Breast epithelium (tissue), 4 donors: Measurements from ENCODE around the gene TMEM266. TPM values are rescaled to one million over a fixed set of nuclear protein-coding genes. Genes with fewer than 3 reads are reported as not detected.
A peak's percentile ranks its signal among the peaks of the same experiment; 100 is the strongest.

ENCODE experiments used
- DNase-seq, 2 donors: peaks; one replicate each; pipeline ENCODE4 v3.0.0-alpha.2; 2019; ENCODE audit warnings: low spot score in 2 of 2
- H3K27ac ChIP-seq, 2 donors: fragments of 200-600 bp; sonication (generic) in 1 of 2; one replicate each; pipeline ENCODE4 v1.5.1; 2016 to 2019; ENCODE audit warnings: mild to moderate bottlenecking in 1 of 2
- H3K27me3 ChIP-seq, 2 donors: fragments of 200-600 bp; sonication (generic) in 1 of 2; one replicate each; pipeline versions ENCODE4 v1.5.1 to v1.6.0; 2017 to 2019; ENCODE audit warnings: control low read depth in 1 of 2, mild to moderate bottlenecking in 1 of 2
- H3K36me3 ChIP-seq: fragments of 200-600 bp; one replicate; pipeline ENCODE4 v1.5.1; 2019
- H3K4me1 ChIP-seq, 2 donors: fragments of 200-600 bp; sonication (generic); one replicate each; pipeline ENCODE4 v1.5.1; 2016 to 2019; ENCODE audit warnings: control low read depth in 1 of 2
- H3K4me3 ChIP-seq, 3 donors: fragments of 200-600 bp; sonication (generic); 1 replicate in 2 of 3; 2 replicates in 1 of 3; pipeline ENCODE4 v1.5.1; 2016 to 2019; ENCODE audit warnings: mild to moderate bottlenecking in 3 of 3, moderate library complexity in 2 of 3
- H3K9me3 ChIP-seq, 2 donors: fragments of 200-600 bp; sonication (generic) in 1 of 2; one replicate each; pipeline ENCODE4 v1.5.1; 2016 to 2019; ENCODE audit warnings: control low read depth in 1 of 2
- CTCF ChIP-seq, 3 donors: fragments of 450-650 bp; IDR thresholded peaks; one replicate each; pipeline ENCODE4 v1.5.1; 2016 to 2017; ENCODE audit warnings: antibody characterized with exemption in 3 of 3, mild to moderate bottlenecking in 3 of 3, moderate library complexity in 3 of 3
- POLR2A ChIP-seq: fragments of 450-650 bp; IDR thresholded peaks from one replicate; pipeline ENCODE4 v1.6.1; 2016; ENCODE audit warnings: antibody characterized with exemption, mild to moderate bottlenecking, moderate library complexity
- POLR2AphosphoS5 ChIP-seq, 3 donors: sonication (generic); formaldehyde crosslinking; IDR thresholded peaks; one replicate each; pipeline ENCODE4 v1.6.1; 2017; ENCODE audit warnings: antibody characterized with exemption in 3 of 3
- intact Hi-C: fragments of 100-400 bp; cut with DNase I; formaldehyde crosslinking; loops from one replicate; pipeline ENCODE4 v1.15.1; 2023; ENCODE audit warnings: low total_unique reads
- total RNA-seq, 3 donors: library from RNA; depleted of rRNA; stranded (reverse); fragments of >200 nt; gene quantifications; one replicate each; pipeline ENCODE4 v1.1.0, GENCODE V29; 2016

The TMEM266 gene
- total RNA-seq, 3 donors from 2014 or later, result 0.29 to 0.32 TPM; not detected in 1

GRCh38 chr15:76149291-76149915 lies 89.6 kb downstream of the TMEM266 start:
- H3K9me3 ChIP-seq, result no peaks in the 10 kb centered on the region
- no peak for TF ChIP-seq CTCF (IDR thresholded peaks at IDR 0.05)
- no peak for TF ChIP-seq POLR2A
- no peak for TF ChIP-seq POLR2AphosphoS5 (IDR thresholded peaks at IDR 0.05)
- H3K4me3 ChIP-seq, result no peak overlapping the region
- peaks cover 0 to 5% of the 10 kb centered on the region in 2 donors for H3K4me1 ChIP-seq
- peaks cover 0 to 5% of the 10 kb centered on the region in 2 donors for H3K27me3 ChIP-seq
- no peak overlapping the region for H3K27ac ChIP-seq
- no peaks in the 10 kb centered on the region for H3K36me3 ChIP-seq
- intact Hi-C loops, result no loop called here
- no peak for DNase-seq

GRCh38 chr15:76150513-76150912 lies 90.7 kb downstream of the TMEM266 start:
- H3K9me3 ChIP-seq, result no peaks in the 10 kb centered on the region
- H3K4me1 ChIP-seq, result peaks cover 0 to 5% of the 10 kb centered on the region in 2 donors
- H3K27ac ChIP-seq, result peak overlapping the region; percentile 62 to 68
- no peaks in the 10 kb centered on the region for H3K36me3 ChIP-seq
- TF ChIP-seq CTCF (IDR thresholded peaks at IDR 0.05) (no peak), POLR2AphosphoS5 (IDR thresholded peaks at IDR 0.05) (no peak), POLR2A (no peak)
- DNase-seq, result peak in 1 of 2 donors; percentile 32
- intact Hi-C loops, result no loop called here
- H3K4me3 ChIP-seq, result peak overlapping the region in 1 of 3 donors; percentile 9
- peaks cover 0 to 5% of the 10 kb centered on the region in 2 donors for H3K27me3 ChIP-seq

- intact Hi-C loops, result no loop called here
- no peaks in the 10 kb centered on the region for H3K36me3 ChIP-seq
- H3K27ac ChIP-seq, result no peak overlapping the region
- H3K9me3 ChIP-seq, result no peaks in the 10 kb centered on the region
- H3K4me1 ChIP-seq, result peaks cover 0 to 5% of the 10 kb centered on the region in 2 donors
- H3K4me3 ChIP-seq, result peak overlapping the region in 1 of 3 donors; percentile 9
- peak; percentile 75 to 91 for DNase-seq
- H3K27me3 ChIP-seq, result peaks cover 0 to 5% of the 10 kb centered on the region in 2 donors
- TF ChIP-seq POLR2AphosphoS5 (IDR thresholded peaks at IDR 0.05) (no peak), POLR2A (no peak), CTCF (IDR thresholded peaks at IDR 0.05) (peak; percentile 69 to 75 (median 73))
These were observed 91.3 kb downstream of the TMEM266 start for GRCh38 chr15:76150971-76151598.

- H3K4me3 ChIP-seq, result no peak overlapping the region
- no peak overlapping the region for H3K27ac ChIP-seq
- intact Hi-C loops, result no loop called here
- peaks cover 0 to 5% of the 10 kb centered on the region in 2 donors for H3K4me1 ChIP-seq
- no peak for TF ChIP-seq POLR2AphosphoS5 (IDR thresholded peaks at IDR 0.05)
- TF ChIP-seq CTCF (IDR thresholded peaks at IDR 0.05), result no peak
- TF ChIP-seq POLR2A, result no peak
- no peak for DNase-seq
- peaks cover 0 to 5% of the 10 kb centered on the region in 2 donors for H3K27me3 ChIP-seq
- H3K9me3 ChIP-seq, result no peaks in the 10 kb centered on the region
- H3K36me3 ChIP-seq, result no peaks in the 10 kb centered on the region
These were observed 91.8 kb downstream of the TMEM266 start for GRCh38 chr15:76151599-76151974.

GRCh38 chr15:76152197-76152596 lies 92.4 kb downstream of the TMEM266 start:
- H3K9me3 ChIP-seq, result no peaks in the 10 kb centered on the region
- peaks cover 0 to 5% of the 10 kb centered on the region in 2 donors for H3K4me1 ChIP-seq
- H3K27me3 ChIP-seq, result no peaks in the 10 kb centered on the region
- H3K4me3 ChIP-seq, result no peak overlapping the region
- TF ChIP-seq POLR2AphosphoS5 (IDR thresholded peaks at IDR 0.05) (no peak), POLR2A (no peak), CTCF (IDR thresholded peaks at IDR 0.05) (no peak)
- H3K36me3 ChIP-seq, result no peaks in the 10 kb centered on the region
- no peak overlapping the region for H3K27ac ChIP-seq
- no peak for DNase-seq
- intact Hi-C loops, result no loop called here
